Hepatocyte (in vitro differentiated cells): Measurements from ENCODE around the gene IL1RN.

Experiments
- EZH2 ChIP-seq: fragments of 200-600 bp; sonication (generic); IDR thresholded peaks from 2 replicates; pipeline ENCODE4 v1.6.1; 2016; ENCODE audit warnings: antibody characterized with exemption, mild to moderate bottlenecking, borderline replicate concordance
- EZH2phosphoT487 ChIP-seq: fragments of 200-600 bp; sonication (generic); IDR thresholded peaks from one replicate; pipeline ENCODE4 v1.6.1; 2018; ENCODE audit warnings: antibody characterized with exemption, mild to moderate bottlenecking, low read depth, moderate library complexity; ENCODE audit not compliant: unreplicated experiment, severe bottlenecking
- TF ChIP-seq, protein P1 (sequence below): fragments of 200-600 bp; sonication (generic); IDR thresholded peaks from 2 replicates; pipeline ENCODE4 v1.5.1; 2016; ENCODE audit warnings: antibody characterized with exemption, mild to moderate bottlenecking; ENCODE audit not compliant: poor library complexity

DNA sequence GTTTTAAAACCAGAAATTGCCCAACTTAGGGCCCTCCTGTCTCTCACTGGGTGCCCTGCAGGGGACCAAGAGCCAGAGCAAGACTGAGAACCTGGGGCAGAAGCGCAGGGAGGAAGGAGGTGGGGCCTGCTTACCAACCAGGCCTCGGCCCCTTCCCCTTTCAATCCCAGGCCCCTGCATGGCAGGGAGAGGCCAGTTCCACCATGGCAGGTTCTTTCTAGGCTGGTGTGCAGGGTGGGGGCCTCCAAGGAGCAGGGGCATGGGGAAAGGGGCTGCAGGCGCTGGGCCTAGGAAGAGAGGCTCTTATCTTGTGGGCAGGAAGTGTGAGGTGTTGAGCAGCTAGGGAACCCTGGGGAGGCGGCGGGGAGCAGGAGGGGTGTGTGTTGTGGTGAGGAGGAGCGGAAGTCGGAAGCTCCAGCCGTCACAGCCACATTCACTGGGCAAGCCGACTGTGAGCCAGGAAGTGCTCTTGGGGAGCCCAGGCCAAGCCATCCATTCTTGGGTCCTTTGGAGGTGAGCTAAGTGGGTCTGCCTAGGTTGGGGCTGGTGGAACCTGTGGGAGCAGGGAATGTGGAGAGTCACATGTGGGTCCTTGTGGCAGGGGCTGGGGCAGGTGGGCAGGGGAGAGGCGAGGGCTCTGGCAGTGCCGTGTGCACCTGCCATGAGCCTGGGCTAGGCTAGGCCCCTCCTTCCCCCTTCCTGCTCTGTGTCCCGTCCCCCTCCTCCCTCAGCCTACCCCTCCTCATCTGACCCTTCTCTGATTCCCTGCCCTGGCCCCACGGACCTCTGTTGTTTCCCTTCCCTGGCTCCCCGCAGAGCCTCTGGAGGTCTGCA is 46.4 kb downstream of the IL1RN start, which contains the start of gene PSD4:
- TF ChIP-seq EZH2 (no peak), EZH2phosphoT487 (no peak)
- TF ChIP-seq, protein P1, sequence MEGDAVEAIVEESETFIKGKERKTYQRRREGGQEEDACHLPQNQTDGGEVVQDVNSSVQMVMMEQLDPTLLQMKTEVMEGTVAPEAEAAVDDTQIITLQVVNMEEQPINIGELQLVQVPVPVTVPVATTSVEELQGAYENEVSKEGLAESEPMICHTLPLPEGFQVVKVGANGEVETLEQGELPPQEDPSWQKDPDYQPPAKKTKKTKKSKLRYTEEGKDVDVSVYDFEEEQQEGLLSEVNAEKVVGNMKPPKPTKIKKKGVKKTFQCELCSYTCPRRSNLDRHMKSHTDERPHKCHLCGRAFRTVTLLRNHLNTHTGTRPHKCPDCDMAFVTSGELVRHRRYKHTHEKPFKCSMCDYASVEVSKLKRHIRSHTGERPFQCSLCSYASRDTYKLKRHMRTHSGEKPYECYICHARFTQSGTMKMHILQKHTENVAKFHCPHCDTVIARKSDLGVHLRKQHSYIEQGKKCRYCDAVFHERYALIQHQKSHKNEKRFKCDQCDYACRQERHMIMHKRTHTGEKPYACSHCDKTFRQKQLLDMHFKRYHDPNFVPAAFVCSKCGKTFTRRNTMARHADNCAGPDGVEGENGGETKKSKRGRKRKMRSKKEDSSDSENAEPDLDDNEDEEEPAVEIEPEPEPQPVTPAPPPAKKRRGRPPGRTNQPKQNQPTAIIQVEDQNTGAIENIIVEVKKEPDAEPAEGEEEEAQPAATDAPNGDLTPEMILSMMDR: no peak
